Left lung (tissue), 10 donors: ENCODE results near the gene HAND2. TPM values are rescaled to one million over a fixed set of nuclear protein-coding genes. Genes with fewer than 3 reads are reported as not detected.

ENCODE experiments used
- ATAC-seq: fragments of 200-7000 bp; cut with Tn5 transposase; one replicate; pipeline ENCODE4 v1.9.1; 2020; ENCODE audit warnings: moderate library complexity
- DNase-seq, 4 donors: peaks; one replicate each; pipeline ENCODE4 v3.0.0-alpha.2; 2013 to 2020
- H3K27ac ChIP-seq, 2 donors: fragments of 200-600 bp; sonication (generic) in 1 of 2; one replicate each; pipeline versions ENCODE4 v1.5.0 to v1.8.0; 2020 to 2021
- H3K27me3 ChIP-seq, 2 donors: fragments of 200-600 bp; sonication (generic) in 1 of 2; one replicate each; pipeline versions ENCODE4 v1.5.0 to v1.8.0; 2020 to 2021
- H3K36me3 ChIP-seq, 2 donors: fragments of 200-600 bp; sonication (generic) in 1 of 2; one replicate each; pipeline versions ENCODE4 v1.5.0 to v1.8.0; 2020 to 2021
- H3K4me1 ChIP-seq, 2 donors: fragments of 200-600 bp; one replicate each; pipeline ENCODE4 v1.8.0; 2021
- H3K4me3 ChIP-seq, 2 donors: fragments of 200-600 bp; sonication (generic) in 1 of 2; one replicate each; pipeline versions ENCODE4 v1.5.0 to v1.8.0; 2020 to 2021; ENCODE audit warnings: mild to moderate bottlenecking in 1 of 2
- H3K9me3 ChIP-seq, 2 donors: fragments of 200-600 bp; sonication (generic) in 1 of 2; one replicate each; pipeline versions ENCODE4 v1.5.0 to v1.8.0; 2020 to 2021
- intact Hi-C, 2 donors: fragments of 100-400 bp; cut with DNase I; formaldehyde crosslinking; loops; one replicate each; pipeline versions ENCODE4 v1.11.2 to v1.14.2; 2022
- polyA plus RNA-seq, 6 donors: library from polyadenylated mRNA; unstranded; fragments of 120-200 nt; gene quantifications; one replicate each; pipeline ENCODE4 v1.2.1, GENCODE V29; 2013; ENCODE audit not compliant: insufficient read length in 6 of 6
- total RNA-seq, 2 donors: library from RNA; stranded (reverse); fragmentation: NEBNext Ultra II Directional; extraction: Animal tissue kit (Norgen Biotek cat#: 25700); gene quantifications; one replicate each; pipeline ENCODE4 v1.2.1, GENCODE V29; 2021
- TF ChIP-seq, protein P1 (sequence below), 2 donors: fragments of 200-600 bp; sonication (generic) in 1 of 2; IDR thresholded peaks; one replicate each; pipeline versions ENCODE4 v1.5.0 to v1.8.0; 2021; ENCODE audit warnings: antibody characterized with exemption in 2 of 2
- donor health status: DM: no; HTN: yes; CAD: no.
- donor health status: DM: no; HTN: no; CAD: no.

The HAND2 gene
- total and polyA plus RNA-seq, 8 donors: 0.20 to 0.41 (median 0.20) TPM; not detected in 3

DNA sequence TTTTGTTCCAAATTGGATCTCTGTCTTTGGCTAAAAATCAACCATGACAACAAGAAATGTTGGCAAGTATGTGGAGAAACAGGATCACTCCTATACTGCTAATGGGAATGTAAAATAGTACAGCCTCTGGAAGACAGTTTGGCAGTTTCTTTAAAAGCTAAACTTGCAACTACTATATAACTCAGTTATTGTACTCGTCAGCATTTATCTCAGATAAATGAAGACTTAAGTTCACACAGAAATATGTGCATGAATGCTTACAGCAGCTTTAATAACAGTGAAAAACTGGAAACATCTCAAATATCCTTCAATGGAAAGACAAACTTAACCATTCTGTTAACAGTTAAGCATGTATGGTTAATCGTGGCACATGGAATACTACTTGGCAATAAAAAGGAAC lies 15.4 kb upstream of the HAND2 start:
- DNase-seq (no peak), ATAC-seq (no peak)
- no peak overlapping the region for H3K4me3 ChIP-seq
- no peak overlapping the region for H3K27ac ChIP-seq
- no peaks in the 10 kb centered on the region for H3K4me1 ChIP-seq
- intact Hi-C loops: no loop called here
- no peaks in the 10 kb centered on the region for H3K9me3 ChIP-seq
- TF ChIP-seq, protein P1, sequence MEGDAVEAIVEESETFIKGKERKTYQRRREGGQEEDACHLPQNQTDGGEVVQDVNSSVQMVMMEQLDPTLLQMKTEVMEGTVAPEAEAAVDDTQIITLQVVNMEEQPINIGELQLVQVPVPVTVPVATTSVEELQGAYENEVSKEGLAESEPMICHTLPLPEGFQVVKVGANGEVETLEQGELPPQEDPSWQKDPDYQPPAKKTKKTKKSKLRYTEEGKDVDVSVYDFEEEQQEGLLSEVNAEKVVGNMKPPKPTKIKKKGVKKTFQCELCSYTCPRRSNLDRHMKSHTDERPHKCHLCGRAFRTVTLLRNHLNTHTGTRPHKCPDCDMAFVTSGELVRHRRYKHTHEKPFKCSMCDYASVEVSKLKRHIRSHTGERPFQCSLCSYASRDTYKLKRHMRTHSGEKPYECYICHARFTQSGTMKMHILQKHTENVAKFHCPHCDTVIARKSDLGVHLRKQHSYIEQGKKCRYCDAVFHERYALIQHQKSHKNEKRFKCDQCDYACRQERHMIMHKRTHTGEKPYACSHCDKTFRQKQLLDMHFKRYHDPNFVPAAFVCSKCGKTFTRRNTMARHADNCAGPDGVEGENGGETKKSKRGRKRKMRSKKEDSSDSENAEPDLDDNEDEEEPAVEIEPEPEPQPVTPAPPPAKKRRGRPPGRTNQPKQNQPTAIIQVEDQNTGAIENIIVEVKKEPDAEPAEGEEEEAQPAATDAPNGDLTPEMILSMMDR (IDR thresholded peaks at IDR 0.05): no peak
- H3K27me3 ChIP-seq: peaks cover 55 to 98% of the 10 kb centered on the region in 2 donors
- H3K36me3 ChIP-seq: no peaks in the 10 kb centered on the region

DNA sequence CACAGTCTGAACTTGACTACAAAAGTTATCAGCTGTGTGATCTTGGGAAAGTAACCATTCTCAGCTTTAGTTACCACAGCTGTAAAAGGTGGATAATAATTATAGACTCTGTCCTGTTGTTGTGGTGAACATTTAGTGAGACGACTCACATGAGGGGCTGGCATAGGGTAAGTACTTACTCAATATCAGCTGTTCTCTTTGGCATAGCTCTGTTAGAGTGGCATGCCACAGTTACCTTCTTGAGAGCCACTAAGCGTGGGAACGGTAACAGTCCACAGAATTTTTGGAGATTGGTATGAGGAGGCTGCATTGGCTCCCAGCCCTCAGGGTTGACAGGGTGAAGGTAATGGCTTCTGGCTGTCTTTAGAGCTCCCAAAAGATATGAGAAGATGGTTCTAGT lies 13.2 kb upstream of the HAND2 start:
- ATAC-seq: no peak
- no peak overlapping the region for H3K4me3 ChIP-seq
- TF ChIP-seq, protein P1 (IDR thresholded peaks at IDR 0.05): no peak
- H3K36me3 ChIP-seq: no peaks in the 10 kb centered on the region
- no peaks in the 10 kb centered on the region for H3K9me3 ChIP-seq
- no peak overlapping the region for H3K27ac ChIP-seq
- DNase-seq: no peak
- intact Hi-C loops: no loop called here
- H3K27me3 ChIP-seq: peaks cover 70 to 98% of the 10 kb centered on the region in 2 donors
- peaks cover 0 to 9% of the 10 kb centered on the region in 2 donors for H3K4me1 ChIP-seq

GRCh38 chr4:173539986-173540385 lies 10.0 kb upstream of the HAND2 start:
- H3K27ac ChIP-seq: no peak overlapping the region
- H3K36me3 ChIP-seq: no peaks in the 10 kb centered on the region
- TF ChIP-seq, protein P1 (IDR thresholded peaks at IDR 0.05): no peak
- H3K9me3 ChIP-seq: no peaks in the 10 kb centered on the region
- no peak for ATAC-seq
- no peak overlapping the region for H3K4me3 ChIP-seq
- peaks cover 0 to 18% of the 10 kb centered on the region in 2 donors for H3K4me1 ChIP-seq
- H3K27me3 ChIP-seq: peaks cover 96 to 100% of the 10 kb centered on the region in 2 donors
- intact Hi-C loops: no loop called here
- no peak for DNase-seq

DNA sequence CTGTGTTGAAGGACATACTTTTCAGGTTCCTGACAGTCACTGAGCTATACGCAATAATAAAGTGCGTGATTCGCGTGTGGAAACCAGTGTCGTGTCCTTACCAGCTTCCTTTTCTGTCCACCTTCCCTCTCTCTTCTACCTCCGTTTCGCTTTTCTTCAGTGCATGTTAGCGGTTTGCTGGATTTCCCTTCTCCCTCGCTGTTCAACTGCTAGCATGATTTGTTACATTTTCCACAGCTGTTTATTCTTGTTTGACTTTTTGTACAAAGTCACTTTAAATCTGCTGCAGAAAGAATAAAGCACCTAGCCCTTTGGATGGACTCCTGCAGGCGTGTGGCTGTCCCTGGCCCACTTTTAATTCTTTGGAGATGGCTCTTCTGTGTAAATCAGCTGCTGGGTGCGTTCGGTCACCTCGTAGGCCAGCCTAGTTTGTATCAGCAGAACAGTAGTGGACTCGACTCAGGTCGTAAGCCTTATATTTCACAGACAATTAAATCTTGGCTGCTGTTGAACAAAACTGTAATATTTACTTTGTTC lies 8.9 kb upstream of the HAND2 start:
- peaks cover 98 to 100% of the 10 kb centered on the region in 2 donors for H3K27me3 ChIP-seq
- intact Hi-C loops: no loop called here
- H3K27ac ChIP-seq: no peak overlapping the region
- H3K9me3 ChIP-seq: no peaks in the 10 kb centered on the region
- peaks cover 0 to 18% of the 10 kb centered on the region in 2 donors for H3K4me1 ChIP-seq
- no peak for DNase-seq
- ATAC-seq: no peak
- H3K4me3 ChIP-seq: peak overlapping the region in 1 of 2 donors; percentile 10
- TF ChIP-seq, protein P1 (IDR thresholded peaks at IDR 0.05): no peak
- no peaks in the 10 kb centered on the region for H3K36me3 ChIP-seq

GRCh38 chr4:173538148-173538908 lies 8.3 kb upstream of the HAND2 start:
- DNase-seq (peak in 1 of 4 donors; percentile 85), ATAC-seq (peak; percentile 78)
- TF ChIP-seq, protein P1 (IDR thresholded peaks at IDR 0.05): no peak
- Histone ChIP-seq H3K4me3 (peak overlapping the region in 1 of 2 donors; percentile 10), H3K4me1 (peaks cover 0 to 18% of the 10 kb centered on the region in 2 donors), H3K9me3 (no peaks in the 10 kb centered on the region), H3K27me3 (peaks cover 98 to 100% of the 10 kb centered on the region in 2 donors), H3K27ac (no peak overlapping the region), H3K36me3 (no peaks in the 10 kb centered on the region)
- intact Hi-C loops: no loop called here
